Measurements from ENCODE around the gene TK2.

GRCh38 chr16:66523861-66524354 is 26.0 kb downstream of the TK2 start:
- no peak for TF ChIP-seq POLR2A (IDR thresholded peaks at IDR 0.05)
- TF ChIP-seq CTCF (IDR thresholded peaks at IDR 0.05), result no peak
